ENCODE measurements around the gene UTP25.

UTP25 gene

GRCh38 chr1:209797978-209798639 lies 29.7 kb upstream of the UTP25 start:
- no peak for TF ChIP-seq CTCF (IDR thresholded peaks at IDR 0.05; ENCODE audit: insufficient read depth, low read length, missing control alignments)
- CTCF ChIA-PET: interaction anchor here (0.8 to 1.4 kb wide), 5 partner anchors 11 to 25 kb away, joined by 3 to 4 read pairs (median 3); partner anchors contain the start of gene C1orf74
- no peak overlapping the region for H3K4me3 ChIP-seq (ENCODE audit: low read depth, low read length)
- POLR2A ChIA-PET: no interaction called here
- DNase-seq (ENCODE audit: low read depth, low spot score): no peak

GRCh38 chr1:209800984-209801834 lies 26.6 kb upstream of the UTP25 start:
- no peak for DNase-seq (ENCODE audit: low read depth, low spot score)
- no peak for TF ChIP-seq CTCF (IDR thresholded peaks at IDR 0.05; ENCODE audit: insufficient read depth, low read length, missing control alignments)
- ChIA-PET POLR2A (no interaction called here), CTCF (interaction anchor here (1.2 to 4.0 kb wide), 3 partner anchors 11 to 53 kb away, joined by 3 to 31 read pairs (median 5); no protein-coding TSS in a partner anchor)
- H3K4me3 ChIP-seq (ENCODE audit: low read depth, low read length): no peak overlapping the region

GRCh38 chr1:209802117-209802779 lies 25.5 kb upstream of the UTP25 start:
- H3K4me3 ChIP-seq (ENCODE audit: low read depth, low read length): no peak overlapping the region
- no peak for DNase-seq (ENCODE audit: low read depth, low spot score)
- no peak for TF ChIP-seq CTCF (IDR thresholded peaks at IDR 0.05; ENCODE audit: insufficient read depth, low read length, missing control alignments)
- POLR2A ChIA-PET: no interaction called here
- CTCF ChIA-PET: interaction anchor here (0.7 to 4.0 kb wide), 5 partner anchors 10 to 54 kb away, joined by 3 to 31 read pairs (median 4); no protein-coding TSS in a partner anchor

- no peak for TF ChIP-seq CTCF (IDR thresholded peaks at IDR 0.05; ENCODE audit: insufficient read depth, low read length, missing control alignments)
- CTCF ChIA-PET: interaction anchor here (1.2 to 4.0 kb wide), 3 partner anchors 21 to 54 kb away, joined by 4 to 31 read pairs (median 5); no protein-coding TSS in a partner anchor
- POLR2A ChIA-PET: no interaction called here
- H3K4me3 ChIP-seq (ENCODE audit: low read depth, low read length): no peak overlapping the region
- DNase-seq (ENCODE audit: low read depth, low spot score): no peak
Observed at GRCh38 chr1:209802780-209803152, 25.0 kb upstream of the UTP25 start.

- CTCF ChIA-PET: interaction anchor here (4.0 kb wide), 1 partner anchor 20 kb away, joined by 31 read pairs; no protein-coding TSS in a partner anchor
- POLR2A ChIA-PET: no interaction called here
- no peak for DNase-seq (ENCODE audit: low read depth, low spot score)
- no peak for TF ChIP-seq CTCF (IDR thresholded peaks at IDR 0.05; ENCODE audit: insufficient read depth, low read length, missing control alignments)
- no peak overlapping the region for H3K4me3 ChIP-seq (ENCODE audit: low read depth, low read length)
Observed at GRCh38 chr1:209803568-209803967, 24.2 kb upstream of the UTP25 start.

All from AG04449 (cell line).